Measurements from ENCODE around the gene NXPH2. TPM values are rescaled to one million over a fixed set of nuclear protein-coding genes. Genes with fewer than 3 reads are reported as not detected.

NXPH2 gene
- total and polyA plus RNA-seq, 2 donors (not counting 3 experiments of a cell fraction or from before 2014, with no cell fraction given): not detected

DNA sequence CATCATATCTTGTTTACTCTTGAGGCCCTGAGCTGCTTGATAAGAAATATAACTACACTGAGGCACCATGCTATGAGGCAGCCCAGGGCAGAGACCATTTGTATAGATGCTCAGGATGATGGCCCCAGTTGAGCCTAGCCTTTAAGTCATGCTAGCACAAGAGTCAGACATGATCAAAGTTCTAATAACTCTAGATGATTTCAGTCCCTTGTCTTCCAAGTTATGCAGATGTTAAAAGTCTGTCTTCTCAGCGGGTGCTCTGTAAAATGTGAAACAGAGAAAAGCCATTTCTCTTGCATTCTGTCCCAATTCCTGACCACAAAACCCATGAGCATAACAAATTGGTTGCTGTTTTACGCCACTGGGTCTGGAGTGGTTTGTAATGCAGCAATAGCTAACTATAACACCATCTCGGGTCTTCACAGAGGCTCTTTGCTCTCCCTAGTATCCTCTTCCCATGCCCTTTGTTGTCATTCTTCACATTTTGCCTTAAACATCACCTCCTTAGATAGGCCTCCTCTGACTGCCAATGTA is 49.6 kb downstream of the NXPH2 start:
- no peaks in the 10 kb centered on the region for H3K9me1 ChIP-seq (replicated peaks; ENCODE audit: control insufficient read depth, extremely low read depth, insufficient read depth, low read length)
- H3K9ac ChIP-seq (replicated peaks; ENCODE audit: extremely low read depth, insufficient read depth, low read length): no peak overlapping the region
- H4K20me1 ChIP-seq (replicated peaks; ENCODE audit: control insufficient read depth, extremely low read depth, insufficient read depth, low read length): no peaks in the 10 kb centered on the region
- FAIRE-seq (no peak), DNase-seq (ENCODE audit: low read depth, low spot score) (no peak)
- no peaks in the 10 kb centered on the region for H3K27me3 ChIP-seq (ENCODE audit: control insufficient read depth in 2 of 2, insufficient read depth in 2 of 2, low read length in 2 of 2)
- H2AFZ ChIP-seq (ENCODE audit: low read depth, low read length): no peak overlapping the region
- no peak overlapping the region for H3K4me3 ChIP-seq (replicated peaks in 1 of 3; ENCODE audit: insufficient read depth in 1 of 3, low read depth in 1 of 3, low read length in 3 of 3)
- no peaks in the 10 kb centered on the region for H3K4me1 ChIP-seq (ENCODE audit: control insufficient read depth, extremely low read depth, insufficient read depth, low read length)
- no peaks in the 10 kb centered on the region for H3K79me2 ChIP-seq (ENCODE audit: control insufficient read depth, insufficient read depth, low read length)
- TF ChIP-seq CTCF (IDR thresholded peaks at IDR 0.05; ENCODE audit: extremely low read depth in 1 of 2, insufficient read depth in 1 of 2, low read depth in 1 of 2, low read length in 2 of 2): no peak
- TF ChIP-seq, protein P1, sequence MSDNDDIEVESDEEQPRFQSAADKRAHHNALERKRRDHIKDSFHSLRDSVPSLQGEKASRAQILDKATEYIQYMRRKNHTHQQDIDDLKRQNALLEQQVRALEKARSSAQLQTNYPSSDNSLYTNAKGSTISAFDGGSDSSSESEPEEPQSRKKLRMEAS (IDR thresholded peaks at IDR 0.05; ENCODE audit: insufficient read depth, insufficient read length): no peak
- no peak for TF ChIP-seq POLR2A (IDR thresholded peaks at IDR 0.05; ENCODE audit: low read depth, low read length)
- no peak for TF ChIP-seq POLR2AphosphoS5 (IDR thresholded peaks at IDR 0.05; ENCODE audit: insufficient read depth, low read depth, low read length)
- TF ChIP-seq MYC (IDR thresholded peaks at IDR 0.05; ENCODE audit: low read depth, low read length): no peak
- TF ChIP-seq FOS (IDR thresholded peaks at IDR 0.05; ENCODE audit: borderline replicate concordance, insufficient read depth, low read length): no peak
- TF ChIP-seq GATA2 (IDR thresholded peaks at IDR 0.05; ENCODE audit: insufficient read depth, insufficient read length, low read depth, low read length): no peak
- no peak for TF ChIP-seq EZH2 (IDR thresholded peaks at IDR 0.05; ENCODE audit: borderline replicate concordance, low read depth, low read length, severe bottlenecking)
- no peak for TF ChIP-seq JUN (IDR thresholded peaks at IDR 0.05; ENCODE audit: borderline replicate concordance, insufficient read depth, insufficient read length, low read depth)
- H3K9me3 ChIP-seq (replicated peaks; ENCODE audit: control insufficient read depth, insufficient read depth, low read length): no peaks in the 10 kb centered on the region
- intact Hi-C loops (cut with micrococcal nuclease) (no loop called here), dilution Hi-C loops (cut with MboI; ENCODE audit: extremely low pct_ligation_motif_present, low sequenced_read_pairs) (no loop called here)
- H3K36me3 ChIP-seq (ENCODE audit: control insufficient read depth in 2 of 2, extremely low read depth in 1 of 2, insufficient read depth in 2 of 2, low read length in 2 of 2): no peaks in the 10 kb centered on the region
- H3K4me2 ChIP-seq (ENCODE audit: insufficient read depth, low read length): no peak overlapping the region
- no TSS peak for BruUV-seq (replicated peaks)
- ChIA-PET CTCF (no interaction called here), POLR2A (no interaction called here)
- H3K27ac ChIP-seq (ENCODE audit: insufficient read depth, low read depth, low read length): no peak overlapping the region

Data from endothelial cell of umbilical vein (primary cell).